Measurements from ENCODE around the gene PHETA2. TPM values are rescaled to one million over a fixed set of nuclear protein-coding genes. Genes with fewer than 3 reads are reported as not detected.
A peak's percentile ranks its signal among the peaks of the same experiment; 100 is the strongest.
"Not testable (repeated sequence)": the region's sequence is repeated elsewhere in the genome, so short reads cannot be mapped to it uniquely, and the experiment has no call there.

The PHETA2 gene
- total RNA-seq, 1 donor from 2014 or later, result 17.5 TPM

- DNase-seq (ENCODE audit: low read depth, low spot score), result no peak
Measured at GRCh38 chr22:42069801-42070516, 4.1 kb upstream of the PHETA2 start.

DNA sequence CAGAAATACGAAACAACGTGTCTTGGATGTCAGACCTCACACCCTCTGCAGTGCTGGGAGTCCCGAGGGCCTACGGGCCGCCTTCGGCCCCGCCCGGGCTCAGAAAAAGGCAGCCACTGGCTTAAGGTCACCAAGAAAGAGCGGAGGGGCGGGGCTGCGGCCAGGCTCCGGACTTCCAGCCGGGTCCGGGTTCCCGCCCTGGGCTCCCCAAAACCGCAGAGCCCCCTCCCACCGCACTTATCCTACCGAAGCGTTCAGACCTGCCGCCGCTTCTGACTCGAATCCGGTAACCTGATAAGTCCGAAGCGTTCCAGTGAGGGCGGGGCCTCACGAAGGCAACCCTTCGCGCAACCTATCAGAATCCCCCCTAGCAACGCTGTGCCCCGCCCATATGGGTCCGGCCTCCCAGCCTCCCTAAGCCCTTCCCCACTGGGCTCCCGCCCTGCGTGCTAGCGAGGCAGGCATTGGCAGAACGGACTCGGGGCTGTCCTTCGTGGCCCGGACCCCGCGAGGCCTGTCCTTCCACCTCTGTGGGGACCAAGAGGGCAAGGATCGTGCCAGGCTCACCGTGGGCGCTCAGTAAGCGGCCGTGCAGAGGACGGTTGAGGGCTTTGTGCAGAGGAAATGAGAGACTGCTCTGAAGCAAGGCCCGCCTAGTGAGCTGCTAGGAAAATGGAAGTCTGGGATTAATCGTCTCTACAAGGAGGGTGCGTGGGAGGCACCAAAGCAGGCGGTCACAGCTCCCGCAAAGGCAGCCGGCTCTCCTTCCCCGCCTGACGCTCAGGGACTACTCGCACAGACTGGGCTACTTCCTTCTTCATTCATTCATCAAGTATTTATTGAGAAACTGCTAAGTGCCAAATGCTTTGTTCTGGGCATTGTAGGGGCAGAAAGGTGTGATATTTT, 3.3 kb upstream of the PHETA2 start, which contains the start of gene NAGA:
Gene NAGA (minus strand): TSS at position 296 of the 906 bp plus-strand sequence. CDS start 515 bp downstream, outside the sequence.
- peak; percentile 87 for DNase-seq (ENCODE audit: low read depth, low spot score)

GRCh38 chr22:42071508-42071907, 2.5 kb upstream of the PHETA2 start:
- DNase-seq (ENCODE audit: low read depth, low spot score), result not testable (repeated sequence)

DNA sequence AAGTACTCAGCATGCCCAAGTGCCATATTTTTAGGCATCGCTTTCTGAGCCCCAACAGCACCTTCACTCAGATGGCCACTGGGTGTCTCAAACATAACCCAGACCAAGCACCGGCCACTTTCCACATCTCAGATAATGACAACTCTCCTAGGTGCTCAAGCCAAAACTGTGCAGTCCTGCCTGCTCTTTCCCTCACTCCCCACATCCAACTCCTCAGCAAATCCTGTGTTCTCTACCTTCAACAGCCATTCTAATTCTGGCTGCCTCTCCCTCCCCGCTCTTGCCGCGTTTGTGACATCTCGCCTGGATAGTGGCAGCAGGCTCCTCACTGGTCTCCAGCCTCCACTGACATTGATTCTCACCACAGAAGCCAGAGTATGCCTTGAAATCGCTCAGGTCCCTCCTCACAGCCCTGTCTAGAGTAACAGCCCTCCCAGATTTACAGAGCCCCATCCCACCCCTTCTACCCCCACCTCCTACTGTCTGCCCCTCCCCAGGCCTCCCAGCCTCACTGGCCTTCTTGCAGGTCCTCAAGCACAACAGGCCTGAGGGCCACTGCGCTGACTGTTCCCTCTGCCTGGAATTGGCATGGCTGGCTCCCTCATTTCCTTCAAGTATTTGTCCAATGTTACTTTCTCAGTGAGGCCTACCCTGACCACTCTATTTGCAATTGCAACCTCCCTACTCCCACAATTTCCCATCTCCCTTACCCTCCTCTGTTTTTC, 1.3 kb upstream of the PHETA2 start:
- DNase-seq (ENCODE audit: low read depth, low spot score), result no peak

DNA sequence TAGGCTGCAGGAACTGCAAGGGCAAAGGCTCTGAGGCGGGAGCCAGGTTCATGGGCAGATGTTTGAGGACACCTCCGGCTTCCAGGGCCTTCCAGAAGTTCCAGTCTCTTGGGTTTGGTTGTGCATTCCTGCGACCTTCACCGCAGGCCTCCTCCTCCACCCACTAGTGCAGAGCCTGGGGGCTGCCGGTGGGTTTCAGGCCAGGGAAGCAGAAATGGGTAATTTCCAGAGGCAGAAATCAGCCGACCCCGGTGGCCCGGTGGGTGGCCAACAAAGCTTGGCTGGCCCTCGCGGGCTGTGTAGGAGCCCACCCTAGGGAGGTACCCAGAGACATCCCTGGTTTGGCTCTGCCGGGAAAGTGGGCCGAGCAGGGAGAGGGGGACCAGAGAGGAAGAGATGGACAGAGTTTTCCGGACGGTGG, 417 bp upstream of the PHETA2 start:
- DNase-seq (ENCODE audit: low read depth, low spot score), result no peak

DNA sequence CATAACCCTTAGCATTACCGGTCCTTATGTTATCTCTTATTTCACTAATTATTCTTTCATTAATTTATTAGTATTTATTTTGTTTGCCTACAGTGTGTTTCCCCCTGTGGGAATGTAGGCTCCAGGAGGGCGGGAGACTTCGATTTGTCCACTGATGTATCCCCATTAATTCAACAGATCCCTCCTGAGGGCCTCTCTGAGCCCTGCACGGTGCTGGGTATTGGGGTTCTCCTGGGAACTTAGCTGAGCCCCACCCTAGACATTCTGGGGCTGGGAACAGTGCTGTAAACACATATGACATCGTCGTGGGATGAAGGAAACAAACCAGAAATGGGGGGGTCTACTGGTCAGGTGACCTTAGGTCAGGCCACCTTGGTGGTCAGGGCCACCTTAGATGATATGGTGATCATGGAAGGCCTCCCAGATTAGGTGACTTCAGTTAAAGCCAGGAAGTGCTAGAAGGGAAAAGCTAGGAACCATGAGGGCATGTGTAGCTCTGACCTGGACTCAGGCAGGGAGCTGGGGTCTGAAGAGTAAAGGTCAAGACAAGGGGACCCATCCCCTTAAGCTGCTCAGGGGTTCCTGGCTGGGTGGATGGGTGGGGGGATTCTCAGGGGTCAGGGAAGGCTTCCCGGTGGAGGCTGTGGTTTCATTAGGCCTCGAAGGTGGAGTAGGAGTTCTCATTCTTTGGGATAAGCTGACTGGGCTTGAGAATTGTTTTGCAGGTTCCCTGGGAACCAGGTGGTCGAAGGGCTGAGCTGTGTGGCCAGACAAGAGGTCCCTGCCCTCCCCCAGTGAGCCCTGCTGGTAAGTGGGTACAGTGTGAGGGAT, 1.0 kb downstream of the PHETA2 start:
- no peak for DNase-seq (ENCODE audit: low read depth, low spot score)

GRCh38 chr22:42076764-42077485, 2.9 kb downstream of the PHETA2 start:
- DNase-seq (ENCODE audit: low read depth, low spot score), result no peak

DNA sequence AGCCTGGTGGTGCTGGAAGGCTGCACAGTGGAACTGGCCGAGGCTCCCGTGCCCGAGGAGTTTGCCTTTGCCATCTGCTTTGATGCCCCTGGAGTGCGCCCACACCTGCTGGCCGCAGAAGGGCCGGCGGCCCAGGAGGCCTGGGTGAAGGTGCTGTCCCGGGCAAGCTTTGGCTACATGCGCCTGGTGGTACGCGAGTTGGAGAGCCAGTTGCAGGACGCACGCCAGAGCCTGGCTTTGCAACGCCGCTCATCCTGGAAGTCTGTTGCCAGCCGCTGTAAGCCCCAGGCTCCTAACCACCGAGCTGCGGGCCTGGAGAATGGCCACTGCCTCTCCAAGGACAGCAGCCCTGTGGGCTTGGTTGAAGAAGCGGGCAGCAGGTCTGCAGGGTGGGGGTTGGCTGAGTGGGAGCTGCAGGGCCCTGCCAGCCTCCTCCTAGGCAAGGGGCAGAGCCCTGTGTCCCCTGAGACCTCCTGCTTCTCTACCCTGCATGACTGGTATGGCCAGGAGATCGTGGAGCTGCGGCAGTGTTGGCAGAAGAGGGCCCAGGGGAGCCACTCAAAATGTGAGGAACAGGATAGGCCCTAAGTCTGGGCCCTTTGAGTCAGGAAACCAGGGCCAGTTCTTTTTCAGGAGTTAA, 3.6 kb downstream of the PHETA2 start:
- no peak for DNase-seq (ENCODE audit: low read depth, low spot score)

GRCh38 chr22:42078469-42079318, 4.6 kb downstream of the PHETA2 start:
- DNase-seq (ENCODE audit: low read depth, low spot score), result no peak

DNA sequence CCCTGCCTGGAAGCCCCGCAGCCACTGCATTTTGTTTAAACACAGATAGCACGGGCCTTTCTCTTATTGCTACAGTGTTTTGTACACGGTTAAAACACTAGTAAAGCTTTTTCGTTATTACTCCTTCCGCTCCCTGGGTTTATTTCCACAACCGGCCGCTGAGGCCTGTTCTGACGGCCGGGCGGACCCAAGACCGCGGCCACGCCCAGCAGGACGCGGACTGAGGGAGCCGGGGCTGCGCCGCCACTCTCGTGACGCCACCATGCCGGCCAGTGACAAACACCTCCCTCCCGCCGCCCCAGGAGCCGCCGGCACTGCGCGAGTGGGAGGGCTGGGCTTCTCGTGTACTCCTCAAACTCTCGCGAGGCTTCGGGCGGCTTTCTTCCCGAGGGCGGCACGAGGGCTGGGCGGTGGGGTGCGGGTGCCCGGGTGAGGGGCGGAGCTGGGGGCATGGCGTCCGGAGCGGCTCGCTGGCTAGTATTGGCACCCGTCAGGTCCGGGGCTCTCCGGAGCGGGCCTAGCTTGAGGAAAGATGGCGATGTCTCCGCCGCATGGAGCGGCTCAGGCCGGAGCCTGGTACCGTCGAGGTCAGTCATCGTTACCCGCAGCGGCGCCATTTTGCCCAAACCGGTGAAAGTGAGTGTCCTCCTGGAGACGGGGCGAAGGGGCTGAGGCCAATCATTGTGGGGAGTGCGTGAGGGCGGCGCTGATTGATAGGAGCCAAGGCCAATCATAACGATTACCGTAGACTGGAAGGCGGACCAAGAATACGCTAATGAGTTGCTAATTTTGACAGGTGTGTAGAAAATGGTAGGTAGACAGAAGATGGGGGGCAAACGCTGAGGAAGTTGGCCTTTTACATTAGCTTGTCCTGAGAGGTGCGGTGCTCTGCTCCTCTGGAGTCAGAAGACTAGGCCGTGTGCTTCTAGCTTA, 5.5 kb downstream of the PHETA2 start, which contains the start of gene SMDT1:
Gene SMDT1 (plus strand): TSS at position 382 of the 933 bp plus-strand sequence. CDS start 69 bp downstream, at position 451.
- DNase-seq (ENCODE audit: low read depth, low spot score), result peak; percentile 95

DNA sequence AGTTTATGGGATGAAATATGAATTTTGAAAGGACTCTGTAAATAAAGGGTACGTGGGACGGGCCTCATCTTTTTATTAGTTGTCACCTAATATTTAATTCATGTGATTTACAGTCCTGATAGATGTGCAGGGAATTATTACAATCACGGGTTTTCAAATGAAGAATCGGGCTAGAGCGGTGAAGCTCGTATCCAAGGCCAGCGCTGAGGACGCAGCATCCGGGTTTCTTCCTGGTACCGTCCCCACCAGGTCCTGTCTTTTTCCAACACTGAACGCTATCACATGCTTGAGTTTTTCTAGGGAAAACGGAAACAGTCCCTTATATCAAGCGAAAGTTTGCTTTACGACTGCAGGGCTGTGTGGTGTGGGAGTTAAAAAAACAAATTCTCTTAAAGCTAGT, 6.2 kb downstream of the PHETA2 start:
- no peak for DNase-seq (ENCODE audit: low read depth, low spot score)

DNA sequence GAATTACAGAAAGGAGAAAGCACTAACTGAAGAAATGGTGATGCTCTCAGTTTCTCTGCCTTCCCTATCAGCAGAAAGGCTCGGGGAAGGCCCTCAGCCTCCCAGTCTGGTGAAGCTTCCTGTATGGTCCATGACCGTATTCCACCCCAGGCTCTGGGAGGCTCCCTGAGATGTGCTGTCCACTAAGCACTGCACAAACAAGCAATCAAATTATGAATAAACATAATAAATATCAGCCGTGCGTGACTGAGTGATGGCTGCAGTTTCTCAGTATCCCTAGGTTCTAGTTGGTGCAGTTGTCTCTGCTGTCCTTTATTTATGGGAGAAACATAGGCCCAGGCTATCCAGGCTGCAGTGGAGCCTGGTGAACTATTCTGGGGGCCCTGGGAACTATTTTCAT, 9.1 kb downstream of the PHETA2 start:
- DNase-seq (ENCODE audit: low read depth, low spot score), result no peak

DNA sequence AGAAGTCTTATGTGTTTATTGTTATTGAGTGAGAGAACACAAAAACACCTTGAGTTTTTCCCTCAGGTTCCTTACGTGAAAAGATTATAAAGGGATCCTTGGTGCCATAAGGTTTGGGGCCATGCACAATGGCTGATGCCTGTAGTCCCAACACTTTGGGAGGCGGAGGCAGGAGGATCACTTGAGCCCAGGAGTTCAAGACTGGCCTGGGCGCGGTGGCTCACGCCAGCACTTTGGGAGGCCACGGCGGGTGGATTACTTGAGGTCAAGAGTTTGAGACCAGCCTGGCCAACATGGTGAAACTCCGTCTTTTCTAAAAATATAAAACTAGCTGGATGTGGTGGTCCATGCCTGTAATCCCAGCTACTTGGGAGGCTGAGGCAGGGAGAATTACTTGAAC, 10.8 kb downstream of the PHETA2 start:
- DNase-seq (ENCODE audit: low read depth, low spot score), result no peak

GRCh38 chr22:42086051-42086450, 12.0 kb downstream of the PHETA2 start:
- DNase-seq (ENCODE audit: low read depth, low spot score), result no peak

- peak; percentile 97 for DNase-seq (ENCODE audit: low read depth, low spot score)
Measured at GRCh38 chr22:42090596-42091454, 16.8 kb downstream of the PHETA2 start, which contains the start of gene NDUFA6. TSS of gene NDUFA6 (minus strand) at chr22:42090772. CDS start at chr22:42090744, 28 bp downstream.

DNA sequence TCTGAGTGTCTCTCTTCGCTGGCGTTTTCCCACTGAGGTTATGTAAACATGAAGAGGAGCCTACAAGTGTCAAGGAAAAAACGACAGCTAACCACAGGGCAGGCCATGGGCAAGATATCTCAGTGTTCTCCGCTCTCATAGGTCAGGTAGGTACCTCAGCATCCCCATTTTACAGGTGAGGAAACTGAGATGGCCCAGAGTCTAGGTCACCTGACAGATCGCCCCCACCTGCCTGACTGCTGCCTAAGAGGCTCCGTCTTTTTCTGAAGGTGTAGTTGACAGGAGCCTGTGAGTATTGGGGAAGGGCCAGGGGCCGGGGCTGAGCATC, 17.4 kb downstream of the PHETA2 start:
- DNase-seq (ENCODE audit: low read depth, low spot score), result no peak

GRCh38 chr22:42101199-42101598, 27.2 kb downstream of the PHETA2 start:
- no peak for DNase-seq (ENCODE audit: low read depth, low spot score)

Measured in pulmonary artery endothelial cell (primary cell).